Epithelial cell of umbilical artery (primary cell): ENCODE measurements around the gene CENPB. TPM values are rescaled to one million over a fixed set of nuclear protein-coding genes. Genes with fewer than 3 reads are reported as not detected.

Source experiments
- total RNA-seq: library from RNA; depleted of rRNA; stranded (reverse); fragments of >200 nt; gene quantifications from 2 replicates; pipeline ENCODE4 v1.2.3, GENCODE V29; 2014

The CENPB gene
- total RNA-seq = 96.8 and 118 TPM in 2 replicates

GRCh38 chr20:3786665-3787323 lies at the start of gene CENPB:
Gene CENPB (minus strand): TSS chr20:3786740. CDS start chr20:3786483, 257 bp downstream.

GRCh38 chr20:3820048-3820900 lies 33.7 kb upstream of the CENPB start, which contains the start of gene AP5S1:
Gene AP5S1 (plus strand): TSS chr20:3820547. CDS start chr20:3822118, 1,571 bp downstream.

GRCh38 chr20:3795511-3796468 lies 9.2 kb upstream of the CENPB start, which contains the start of gene CDC25B:
Gene CDC25B (plus strand): TSS chr20:3796310. CDS start chr20:3796532, 222 bp downstream.

GRCh38 chr20:3781153-3781910 lies 5.2 kb downstream of the CENPB start, which contains the start of gene SPEF1:
Gene SPEF1 (minus strand): TSS chr20:3781448. CDS start chr20:3781287, 161 bp downstream.

GRCh38 chr20:3767427-3768341 lies 18.9 kb downstream of the CENPB start, which contains the start of gene ADISSP:
Gene ADISSP (minus strand): TSS chr20:3767753. CDS start chr20:3760100, 7,653 bp downstream.

Other genes starting within 250 kb of the CENPB start
- not detected in 2 replicates for gene GFRA4, start 123.3 kb downstream of the CENPB start, total RNA-seq
- 0.32 and 0.76 TPM in 2 replicates for gene ADAM33, start 104.7 kb downstream of the CENPB start, total RNA-seq
- gene SIGLEC1, start 74.1 kb downstream of the CENPB start, total RNA-seq = not detected in 2 replicates
- gene HSPA12B, start 54.1 kb downstream of the CENPB start, total RNA-seq = 3.9 and 16.3 TPM in 2 replicates
- gene ADISSP, start 19.0 kb downstream of the CENPB start, total RNA-seq = 20.2 and 29.6 TPM in 2 replicates
- gene SPEF1, start 5.3 kb downstream of the CENPB start, total RNA-seq = not detected in 2 replicates
- 10.7 and 14.9 TPM in 2 replicates for gene CDC25B, start 9.6 kb upstream of the CENPB start, total RNA-seq
- 10.7 and 16.4 TPM in 2 replicates for gene AP5S1, start 33.8 kb upstream of the CENPB start, total RNA-seq
- gene MAVS, start 60.1 kb upstream of the CENPB start, total RNA-seq = 12.0 and 12.9 TPM in 2 replicates
- gene PANK2, start 102.6 kb upstream of the CENPB start, total RNA-seq = 60.7 and 88.1 TPM in 2 replicates
- 1.5 and 1.6 TPM in 2 replicates for gene RNF24, start 228.8 kb upstream of the CENPB start, total RNA-seq